H9 (cell line): Measurements from ENCODE around the gene GPR157. TPM values are rescaled to one million over a fixed set of nuclear protein-coding genes. Genes with fewer than 3 reads are reported as not detected.
A peak's percentile ranks its signal among the peaks of the same experiment; 100 is the strongest.

Experiments used
- DNase-seq: peaks from one replicate; pipeline ENCODE4 v3.0.0-alpha.2; 2017
- H2AFZ ChIP-seq: one replicate; pipeline ENCODE4 v1.6.1; 2013; ENCODE audit warnings: mild to moderate bottlenecking, low read length, control low read depth, moderate library complexity
- H2AK5ac ChIP-seq: 2 replicates; pipeline ENCODE4 v1.6.1; 2013; ENCODE audit warnings: low read length, control low read depth, mixed read lengths; ENCODE audit not compliant: insufficient read length
- H2BK120ac ChIP-seq: one replicate; pipeline ENCODE4 v1.6.1; 2013; ENCODE audit warnings: low read depth, mild to moderate bottlenecking, low read length, control low read depth, inconsistent platforms; ENCODE audit not compliant: poor library complexity, severe bottlenecking
- H2BK12ac ChIP-seq: 2 replicates; pipeline ENCODE4 v1.6.1; 2013; ENCODE audit warnings: low read length, control low read depth, mixed read lengths, low read depth; ENCODE audit not compliant: insufficient read length
- H2BK15ac ChIP-seq: 2 replicates; pipeline ENCODE4 v1.6.1; 2013; ENCODE audit warnings: low read depth, low read length, control low read depth
- H2BK20ac ChIP-seq: one replicate; pipeline ENCODE4 v1.6.1; 2013; ENCODE audit warnings: low read depth, mild to moderate bottlenecking, low read length, control low read depth, inconsistent platforms; ENCODE audit not compliant: poor library complexity, severe bottlenecking
- H2BK5ac ChIP-seq: 2 replicates; pipeline ENCODE4 v1.6.1; 2013; ENCODE audit warnings: low read length, control low read depth, mixed read lengths; ENCODE audit not compliant: insufficient read length
- H3K14ac ChIP-seq: 2 replicates; pipeline ENCODE4 v1.6.1; 2013; ENCODE audit warnings: low read length, control low read depth; ENCODE audit not compliant: insufficient read depth
- H3K18ac ChIP-seq: 2 replicates; pipeline ENCODE4 v1.6.1; 2013; ENCODE audit warnings: low read depth, mild to moderate bottlenecking, mixed read lengths, low read length, control low read depth; ENCODE audit not compliant: insufficient read length
- H3K23ac ChIP-seq: 2 replicates; pipeline ENCODE4 v1.6.1; 2013; ENCODE audit warnings: low read length, control low read depth, mixed read lengths, low read depth; ENCODE audit not compliant: insufficient read length
- H3K23me2 ChIP-seq: 2 replicates; pipeline ENCODE4 v1.6.1; 2013; ENCODE audit warnings: low read depth, mild to moderate bottlenecking, mixed read lengths, low read length, control low read depth; ENCODE audit not compliant: insufficient read length, poor library complexity, severe bottlenecking
- H3K27ac ChIP-seq: 2 replicates; pipeline ENCODE4 v1.5.1; 2013; ENCODE audit warnings: low read length, control low read depth, mixed read lengths, low read depth; ENCODE audit not compliant: insufficient read length
- H3K27me3 ChIP-seq: 2 replicates; pipeline ENCODE4 v1.6.1; 2013; ENCODE audit warnings: low read length, control low read depth, inconsistent platforms; ENCODE audit not compliant: insufficient read depth
- H3K4ac ChIP-seq: 2 replicates; pipeline ENCODE4 v1.6.1; 2013; ENCODE audit warnings: low read depth, mild to moderate bottlenecking, control low read depth, inconsistent platforms, low read length, moderate library complexity
- H3K4me1 ChIP-seq: 2 replicates; pipeline ENCODE4 v1.6.1; 2013; ENCODE audit warnings: low read length, control low read depth, inconsistent platforms; ENCODE audit not compliant: insufficient read depth
- H3K4me2 ChIP-seq: 2 replicates; pipeline ENCODE4 v1.6.1; 2013; ENCODE audit warnings: low read length, control low read depth, mixed read lengths; ENCODE audit not compliant: insufficient read length, insufficient read depth
- H3K56ac ChIP-seq: 2 replicates; pipeline ENCODE4 v1.6.1; 2013; ENCODE audit warnings: low read depth, mild to moderate bottlenecking, mixed read lengths, low read length, control low read depth; ENCODE audit not compliant: insufficient read length
- H3K79me1 ChIP-seq: 2 replicates; pipeline ENCODE4 v1.6.1; 2013; ENCODE audit warnings: low read depth, mild to moderate bottlenecking, moderate library complexity, low read length, control low read depth, inconsistent platforms; ENCODE audit not compliant: insufficient read depth, poor library complexity, severe bottlenecking
- H3K79me2 ChIP-seq: 2 replicates; pipeline ENCODE4 v1.6.1; 2013; ENCODE audit warnings: low read length, control low read depth, inconsistent platforms; ENCODE audit not compliant: insufficient read depth
- H3K9ac ChIP-seq: 2 replicates; pipeline ENCODE4 v1.6.1; 2013; ENCODE audit warnings: low read length, control low read depth, mixed read lengths; ENCODE audit not compliant: insufficient read length; ENCODE audit errors: extremely low read depth
- H3K9me3 ChIP-seq: one replicate; pipeline ENCODE4 v1.6.1; 2013; ENCODE audit warnings: low read depth, low read length, inconsistent platforms; ENCODE audit not compliant: control insufficient read depth
- H3T11ph ChIP-seq: one replicate; pipeline ENCODE4 v1.6.1; 2013; ENCODE audit warnings: mild to moderate bottlenecking, low read length, control low read depth, inconsistent platforms
- H4K20me1 ChIP-seq: one replicate; pipeline ENCODE4 v1.6.1; 2013; ENCODE audit not compliant: control insufficient read depth, insufficient read length, insufficient read depth
- H4K5ac ChIP-seq: 2 replicates; pipeline ENCODE4 v1.6.1; 2013; ENCODE audit warnings: low read depth, mild to moderate bottlenecking, mixed read lengths, low read length, control low read depth; ENCODE audit not compliant: insufficient read length
- H4K8ac ChIP-seq: replicated peaks from 2 replicates; pipeline ENCODE4 v1.6.1; 2013; ENCODE audit warnings: low read length, control low read depth, mixed read lengths, low read depth; ENCODE audit not compliant: insufficient read length
- H4K91ac ChIP-seq: 2 replicates; pipeline ENCODE4 v1.6.1; 2013; ENCODE audit warnings: low read depth, mild to moderate bottlenecking, moderate library complexity, mixed read lengths, low read length, control low read depth; ENCODE audit not compliant: insufficient read length
- H3K27ac Mint-ChIP-seq, 3 experiments: 2 replicates in 2 of 3; 3 replicates in 1 of 3; pipeline ENCODE4 v1.8.0; 2020 to 2021; ENCODE audit warnings: mixed read lengths in 3 of 3, mild to moderate bottlenecking in 1 of 3, moderate library complexity in 1 of 3
- H3K27me3 Mint-ChIP-seq: 2 replicates; pipeline ENCODE4 v1.8.0; 2021; ENCODE audit warnings: low read depth, mild to moderate bottlenecking, moderate library complexity, mixed read lengths
- H3K36me3 Mint-ChIP-seq, 3 experiments: 2 replicates in 2 of 3; 3 replicates in 1 of 3; pipeline ENCODE4 v1.8.0; 2020 to 2021; ENCODE audit warnings: low read depth in 3 of 3, mixed read lengths in 3 of 3; ENCODE audit not compliant: insufficient read depth in 1 of 3
- H3K4me1 Mint-ChIP-seq, 2 experiments: 2 replicates each; pipeline ENCODE4 v1.8.0; 2020; ENCODE audit warnings: mixed read lengths in 2 of 2
- H3K4me3 Mint-ChIP-seq, 2 experiments: 2 replicates in 1 of 2; 3 replicates in 1 of 2; pipeline ENCODE4 v1.8.0; 2020 to 2021; ENCODE audit warnings: mild to moderate bottlenecking in 2 of 2, mixed read lengths in 2 of 2, moderate library complexity in 1 of 2
- H3K9me3 Mint-ChIP-seq, 2 experiments: 2 replicates in 1 of 2; 3 replicates in 1 of 2; pipeline ENCODE4 v1.8.0; 2020; ENCODE audit warnings: mild to moderate bottlenecking in 2 of 2, mixed read lengths in 2 of 2, moderate library complexity in 1 of 2
- WGBS: extraction: QIAGEN DNeasy Blood & Tissue Kit; methylation state at CpG from one replicate; pipeline ENCODE4 v1.1.7; 2013; ENCODE audit warnings: missing lambda C conversion rate, low lambda C conversion rate, mixed read lengths; ENCODE audit not compliant: insufficient read length; ENCODE audit errors: extremely low coverage; 5-methylcytosine and 5-hydroxymethylcytosine counted together
- total RNA-seq: library from RNA; stranded (reverse); gene quantifications from 2 replicates; pipeline ENCODE4 v1.2.1, GENCODE V29; 2021
- TF ChIP-seq, protein P1 (sequence below): fragments of 200-600 bp; sonication (generic); conservative IDR thresholded peaks from 3 replicates; pipeline ENCODE4 v1.8.0; 2021; ENCODE audit warnings: antibody characterized with exemption, mild to moderate bottlenecking

Gene GPR157
- total RNA-seq, 1 experiment from 2014 or later, result 3.8 TPM

DNA sequence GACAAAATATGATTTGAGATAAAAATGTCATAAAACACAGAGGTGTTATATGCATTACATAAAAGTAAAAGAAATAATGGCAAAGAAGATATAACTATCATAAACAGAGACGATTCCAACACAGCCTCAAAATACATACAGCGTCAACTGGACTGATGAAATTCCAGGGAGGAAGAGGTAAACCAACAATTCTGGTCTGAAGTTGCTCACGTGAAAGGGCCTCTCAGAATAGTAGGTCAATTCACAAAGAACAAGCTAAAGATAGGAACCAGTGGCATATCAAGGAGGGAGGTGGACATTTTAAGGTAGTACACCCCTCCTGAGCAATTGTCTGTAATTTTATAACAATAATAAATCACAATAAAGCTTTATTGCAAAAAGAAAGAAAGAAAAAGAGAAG is 78.1 kb downstream of the GPR157 start:
- Histone ChIP-seq H2BK15ac (no peak overlapping the region), H3K4me1 (peaks cover 7% of the 10 kb centered on the region; the same call in 1 of the 2 replicates), H3K9ac (no peak overlapping the region), H3T11ph (no peak overlapping the region), H3K56ac (no peak overlapping the region), H3K14ac (no peak overlapping the region), H2BK5ac (no peak overlapping the region), H3K79me1 (no peaks in the 10 kb centered on the region), H4K5ac (no peak overlapping the region), H3K9me3 (no peaks in the 10 kb centered on the region), H3K23ac (no peak overlapping the region), H3K27ac (no peak overlapping the region), H3K4ac (no peak overlapping the region), H4K20me1 (no peaks in the 10 kb centered on the region), H3K79me2 (no peaks in the 10 kb centered on the region), H4K8ac (no peak overlapping the region), H2BK120ac (no peak overlapping the region), H2BK12ac (no peak overlapping the region), H3K27me3 (no peaks in the 10 kb centered on the region), H3K18ac (no peak overlapping the region), H2BK20ac (no peak overlapping the region), H3K23me2 (no peaks in the 10 kb centered on the region), H4K91ac (no peak overlapping the region), H2AFZ (no peak overlapping the region), H2AK5ac (no peak overlapping the region), H3K4me2 (no peak overlapping the region)
- H3K27me3 Mint-ChIP-seq, result no peaks in the 10 kb centered on the region; the same call in 1 of the 2 replicates
- peaks cover 13 to 18% of the 10 kb centered on the region in 2 experiments for H3K4me1 Mint-ChIP-seq
- DNase-seq, result no peak
- WGBS, result no CpG with 5 or more reads among the region's 3 CpGs
- no peaks in the 10 kb centered on the region for H3K9me3 Mint-ChIP-seq
- no peaks in the 10 kb centered on the region for H3K36me3 Mint-ChIP-seq
- H3K27ac Mint-ChIP-seq, result peak overlapping the region in 2 of 3 experiments; percentile 88 to 92; a peak in 4 of 7 replicates
- 0 out of 5 replicates have a peak overlapping the region, but pooled peaks of 1 of the 2 experiments have one; percentile 36 for H3K4me3 Mint-ChIP-seq
- TF ChIP-seq, protein P1, sequence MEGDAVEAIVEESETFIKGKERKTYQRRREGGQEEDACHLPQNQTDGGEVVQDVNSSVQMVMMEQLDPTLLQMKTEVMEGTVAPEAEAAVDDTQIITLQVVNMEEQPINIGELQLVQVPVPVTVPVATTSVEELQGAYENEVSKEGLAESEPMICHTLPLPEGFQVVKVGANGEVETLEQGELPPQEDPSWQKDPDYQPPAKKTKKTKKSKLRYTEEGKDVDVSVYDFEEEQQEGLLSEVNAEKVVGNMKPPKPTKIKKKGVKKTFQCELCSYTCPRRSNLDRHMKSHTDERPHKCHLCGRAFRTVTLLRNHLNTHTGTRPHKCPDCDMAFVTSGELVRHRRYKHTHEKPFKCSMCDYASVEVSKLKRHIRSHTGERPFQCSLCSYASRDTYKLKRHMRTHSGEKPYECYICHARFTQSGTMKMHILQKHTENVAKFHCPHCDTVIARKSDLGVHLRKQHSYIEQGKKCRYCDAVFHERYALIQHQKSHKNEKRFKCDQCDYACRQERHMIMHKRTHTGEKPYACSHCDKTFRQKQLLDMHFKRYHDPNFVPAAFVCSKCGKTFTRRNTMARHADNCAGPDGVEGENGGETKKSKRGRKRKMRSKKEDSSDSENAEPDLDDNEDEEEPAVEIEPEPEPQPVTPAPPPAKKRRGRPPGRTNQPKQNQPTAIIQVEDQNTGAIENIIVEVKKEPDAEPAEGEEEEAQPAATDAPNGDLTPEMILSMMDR, result no peak

Other genes with a start within 250 kb of the GPR157 start
- not detected in 2 replicates for gene CA6, start 183.2 kb downstream of the GPR157 start, total RNA-seq
- gene SLC2A7, start 102.7 kb downstream of the GPR157 start, total RNA-seq, result not detected in 2 replicates
- gene SLC2A5, start 59.5 kb downstream of the GPR157 start, total RNA-seq, result not detected in 2 replicates
- 7.6 and 7.9 TPM in 2 replicates for gene H6PD, start 105.7 kb upstream of the GPR157 start, total RNA-seq
- gene SPSB1, start 163.8 kb upstream of the GPR157 start, total RNA-seq, result 2.7 and 2.9 TPM in 2 replicates